CD4-positive, alpha-beta T cell treated with Interleukin-6 at 100 ng/mL for 8 hours (primary cell): ENCODE data around the gene RASA2.

ENCODE experiments used
- DNase-seq: peaks from one replicate; pipeline ENCODE4 v3.0.0-alpha.2; 2020; ENCODE audit warnings: mixed read lengths, low spot score

Gene RASA2

DNA sequence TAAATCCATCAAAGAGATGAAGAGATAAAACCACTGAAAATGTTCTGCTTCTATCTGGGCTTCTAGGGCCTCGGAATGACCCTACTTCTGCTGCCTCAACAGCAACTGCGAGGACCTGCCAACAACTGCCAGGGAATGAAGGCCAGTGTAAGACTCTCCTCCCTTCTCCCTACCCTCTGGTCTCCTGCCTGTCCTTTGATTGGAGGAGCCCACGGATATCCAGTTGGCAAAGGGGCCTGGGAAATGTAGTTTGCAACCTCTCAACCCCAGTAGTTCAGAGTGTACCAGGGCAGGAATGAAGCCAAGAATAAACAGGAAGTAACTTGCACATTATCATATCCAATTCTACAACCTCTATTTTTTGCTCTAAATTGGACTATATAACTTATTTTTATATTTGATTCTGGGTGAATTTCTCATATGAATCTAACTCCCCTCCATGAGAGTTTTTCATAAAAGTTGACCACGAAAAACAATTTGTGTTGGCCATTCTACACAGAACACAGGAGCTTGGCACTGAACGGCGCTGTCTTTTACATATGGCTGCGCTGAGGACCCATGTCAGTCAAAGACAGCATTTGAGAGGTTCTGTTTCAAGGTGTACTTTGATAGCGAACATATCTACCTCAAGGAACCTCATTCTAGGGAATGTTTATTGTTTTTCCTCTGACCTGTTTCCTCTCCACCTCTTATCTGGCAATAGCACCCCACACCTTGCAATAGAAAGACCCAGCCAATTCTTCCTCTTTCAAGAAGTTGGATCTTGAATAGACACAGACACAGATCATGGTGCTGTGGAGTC is 160.1 kb downstream of the RASA2 start:
- DNase-seq, result no peak

DNA sequence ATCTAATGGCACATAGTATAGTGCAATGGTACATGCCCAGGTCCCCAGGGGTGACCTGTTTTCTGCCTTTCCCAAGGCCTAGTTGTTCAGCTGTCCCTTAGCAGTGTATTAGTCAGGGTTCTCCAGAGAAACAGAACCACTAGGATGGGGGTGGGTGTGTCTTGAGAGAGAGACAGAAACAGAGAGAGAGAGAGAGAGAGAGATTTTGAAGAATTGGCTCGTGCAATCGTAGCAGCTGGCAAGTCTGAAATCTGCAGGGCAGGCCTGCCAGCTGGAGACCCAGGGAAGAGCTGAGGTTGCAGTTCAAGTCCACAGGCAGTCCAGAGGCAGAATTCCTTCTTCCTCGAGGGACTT is 160.7 kb downstream of the RASA2 start:
- DNase-seq, result no peak

DNA sequence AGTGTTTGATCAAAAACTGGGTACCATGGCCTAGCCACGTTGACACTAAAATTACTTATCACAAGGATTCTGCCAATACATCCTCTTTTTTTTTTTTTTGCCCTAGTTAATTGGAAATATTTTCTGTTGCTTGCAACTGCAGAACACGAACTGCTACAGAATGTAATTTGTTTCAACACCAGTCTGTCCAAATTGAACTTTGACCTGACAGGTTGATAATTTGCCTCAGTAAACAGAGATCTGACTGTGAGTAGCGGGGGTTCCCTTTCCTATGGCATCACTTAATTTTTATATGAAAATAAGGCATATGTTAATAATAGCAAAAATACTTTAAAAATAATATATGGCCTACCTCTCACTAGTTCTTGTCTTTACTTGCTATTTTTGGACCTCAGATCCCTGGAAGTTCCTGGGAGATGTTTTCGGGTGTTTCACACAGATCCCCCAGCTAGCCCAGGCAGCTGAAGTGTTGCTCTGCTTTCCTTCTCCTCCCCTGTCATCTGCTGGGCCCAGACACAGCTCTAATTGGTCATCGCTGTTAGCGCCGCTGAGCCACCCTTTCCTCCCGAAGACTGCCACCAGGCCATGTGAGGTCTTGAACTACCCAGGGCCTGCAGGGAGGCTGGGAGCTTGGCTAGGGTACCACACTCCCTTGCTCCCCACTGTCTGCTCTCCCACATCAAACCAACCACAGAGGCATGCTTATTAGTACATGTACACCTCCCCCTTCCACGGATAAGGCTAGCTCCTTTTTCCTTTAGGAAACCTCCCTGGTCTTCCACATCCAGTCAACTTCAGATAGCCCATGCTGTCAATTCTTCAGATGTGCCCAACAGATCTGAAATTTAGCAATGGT is 161.5 kb downstream of the RASA2 start:
- no peak for DNase-seq

DNA sequence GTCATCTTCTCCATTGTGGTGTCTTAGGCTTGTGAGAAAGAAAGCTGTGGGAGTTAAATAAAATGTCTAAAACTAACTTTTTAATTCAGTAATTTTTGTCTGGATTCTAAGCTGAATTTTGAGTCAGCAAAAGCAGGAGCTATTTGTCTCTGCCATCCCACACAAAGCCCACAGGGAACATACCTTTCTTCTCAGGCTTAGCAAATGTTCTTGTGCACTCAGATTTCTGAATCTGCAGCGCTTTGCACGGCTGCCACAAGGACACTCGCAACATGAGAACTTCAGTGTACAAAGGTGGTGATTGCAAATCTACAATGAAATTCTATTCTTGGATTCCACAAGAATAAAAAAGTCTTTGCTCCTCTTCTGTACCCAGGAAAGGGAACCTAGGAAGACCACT is 163.0 kb downstream of the RASA2 start:
- DNase-seq, result no peak

DNA sequence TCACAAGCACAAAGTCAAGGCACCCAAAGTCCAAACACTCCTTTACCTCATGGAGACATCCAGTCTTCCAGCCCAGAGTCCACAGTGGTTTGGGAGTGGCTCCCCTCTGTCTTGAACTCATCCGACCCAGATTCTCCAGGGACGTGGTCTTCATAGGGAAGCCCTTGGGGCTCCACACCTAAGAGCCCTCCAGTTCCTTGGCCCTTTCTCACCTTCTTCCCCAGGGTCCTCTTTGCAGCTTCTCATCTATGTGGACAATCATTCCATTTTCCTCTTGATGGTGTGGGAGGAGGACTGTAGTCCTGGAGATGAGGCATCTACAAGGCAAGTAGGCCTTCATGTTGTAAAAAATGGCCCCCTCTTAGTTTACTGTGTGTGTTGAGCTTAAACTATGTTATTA is 164.0 kb downstream of the RASA2 start:
- no peak for DNase-seq

DNA sequence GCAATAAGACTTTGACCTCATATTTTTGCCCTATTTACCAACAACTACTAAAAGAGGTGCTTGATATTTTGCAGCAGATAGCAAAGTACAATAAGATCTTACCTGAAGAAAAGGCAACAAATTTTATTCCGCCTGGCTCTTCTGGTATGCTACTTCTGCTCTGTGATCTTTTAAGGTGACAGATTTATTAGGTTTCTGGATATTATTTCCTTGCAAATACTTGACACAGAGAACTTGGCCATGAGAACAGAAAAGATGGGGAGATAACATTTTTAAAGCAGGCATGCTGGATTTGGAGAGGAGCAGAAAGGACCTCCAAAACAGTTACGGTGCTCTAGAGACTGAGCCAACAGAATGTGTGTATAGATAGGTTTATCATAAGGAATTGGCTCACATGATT is 164.6 kb downstream of the RASA2 start:
- no peak for DNase-seq

DNA sequence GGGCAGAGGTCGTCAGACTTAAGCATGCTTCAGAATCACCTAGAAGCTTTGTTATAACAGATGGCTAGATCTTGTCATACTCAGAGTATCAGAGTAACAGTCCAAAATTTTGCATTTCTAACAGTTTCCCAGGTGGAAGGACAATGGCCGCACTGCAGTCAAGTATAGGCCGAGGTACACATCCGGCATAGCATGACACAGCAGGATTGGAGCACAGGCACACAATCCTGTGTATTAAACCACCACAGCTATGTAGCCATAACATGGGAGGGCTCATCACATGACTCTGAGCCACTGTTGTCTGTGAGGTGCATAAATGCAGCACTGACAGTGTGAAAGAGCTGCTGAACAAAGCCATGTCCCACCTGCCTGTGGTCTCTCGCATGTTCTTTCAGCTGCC is 165.5 kb downstream of the RASA2 start:
- no peak for DNase-seq

DNA sequence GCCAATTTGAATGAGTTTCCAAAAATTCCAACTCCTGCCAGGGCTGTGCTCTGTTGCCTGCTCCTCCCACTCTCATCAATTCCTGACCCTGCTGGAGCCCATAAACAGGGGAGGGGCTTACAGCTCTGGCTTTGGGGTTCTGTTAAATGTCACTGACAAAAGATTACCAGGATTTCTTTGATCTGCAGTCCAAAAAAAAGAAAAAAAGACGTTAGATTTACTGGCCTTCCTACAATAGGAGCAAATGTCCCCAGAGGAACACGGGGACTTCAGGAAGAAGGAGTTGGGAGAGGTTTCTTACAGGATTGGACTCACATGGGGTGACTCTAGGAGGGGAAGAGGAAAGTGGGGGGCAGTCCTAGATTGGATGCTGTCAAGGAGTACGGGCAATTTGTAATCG is 167.0 kb downstream of the RASA2 start:
- no peak for DNase-seq

DNA sequence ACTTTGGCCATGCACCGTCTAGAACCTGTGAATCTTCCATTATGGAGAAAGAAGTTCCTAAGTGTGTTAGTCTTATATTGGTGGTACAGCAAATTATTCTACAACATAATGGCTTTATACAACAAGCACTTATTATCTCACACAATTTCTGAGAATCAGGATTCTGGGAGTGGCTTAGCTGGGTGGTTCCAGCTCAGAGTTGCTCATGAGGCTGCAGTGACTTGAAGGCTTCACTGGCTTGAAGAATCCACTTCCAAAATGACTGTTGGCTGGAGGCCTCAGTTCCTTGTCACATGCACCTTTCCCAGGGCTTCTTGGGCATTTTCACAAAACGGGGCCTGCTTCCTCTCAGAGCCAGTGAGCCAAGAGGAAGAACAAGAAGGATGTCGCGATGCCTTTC is 169.0 kb downstream of the RASA2 start:
- no peak for DNase-seq

DNA sequence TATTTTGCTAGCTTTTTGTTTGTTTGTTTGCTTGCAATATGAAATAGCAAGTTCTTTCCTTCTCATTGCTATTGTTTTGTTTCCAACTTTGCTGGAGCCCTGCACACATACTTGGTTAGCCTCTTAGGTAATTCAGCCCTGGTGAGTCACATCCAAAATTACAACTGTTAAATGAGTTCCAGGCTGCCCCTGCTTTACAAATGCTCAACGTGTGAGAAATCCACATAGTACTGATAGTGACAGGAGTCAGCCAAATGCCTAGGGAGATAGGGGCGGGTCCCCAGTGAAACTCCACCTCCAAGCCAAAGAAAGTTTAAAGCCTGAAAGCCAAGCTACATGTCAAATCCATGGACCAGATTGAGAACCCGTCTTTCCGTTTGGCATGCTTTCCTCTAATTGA is 169.9 kb downstream of the RASA2 start:
- DNase-seq, result no peak

DNA sequence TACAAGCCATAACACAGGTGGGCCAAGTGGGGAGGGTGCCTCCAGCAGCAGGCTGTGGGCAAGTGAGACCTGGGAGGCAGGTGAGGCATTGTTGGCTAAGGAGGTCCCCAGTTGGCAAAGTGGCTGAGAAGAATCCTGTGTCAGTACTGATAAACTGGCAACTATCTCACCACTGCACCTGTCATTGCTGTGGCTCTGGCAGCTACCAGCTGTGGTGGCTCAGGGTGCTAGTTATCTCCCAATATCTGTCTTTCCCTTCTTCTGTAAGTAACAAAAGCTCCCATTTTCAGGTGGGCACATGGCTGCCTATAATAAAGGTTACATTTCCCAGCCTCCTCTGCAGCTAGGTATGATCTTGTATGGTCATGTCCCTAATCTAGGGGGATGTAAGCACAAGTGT is 170.7 kb downstream of the RASA2 start:
- no peak for DNase-seq

DNA sequence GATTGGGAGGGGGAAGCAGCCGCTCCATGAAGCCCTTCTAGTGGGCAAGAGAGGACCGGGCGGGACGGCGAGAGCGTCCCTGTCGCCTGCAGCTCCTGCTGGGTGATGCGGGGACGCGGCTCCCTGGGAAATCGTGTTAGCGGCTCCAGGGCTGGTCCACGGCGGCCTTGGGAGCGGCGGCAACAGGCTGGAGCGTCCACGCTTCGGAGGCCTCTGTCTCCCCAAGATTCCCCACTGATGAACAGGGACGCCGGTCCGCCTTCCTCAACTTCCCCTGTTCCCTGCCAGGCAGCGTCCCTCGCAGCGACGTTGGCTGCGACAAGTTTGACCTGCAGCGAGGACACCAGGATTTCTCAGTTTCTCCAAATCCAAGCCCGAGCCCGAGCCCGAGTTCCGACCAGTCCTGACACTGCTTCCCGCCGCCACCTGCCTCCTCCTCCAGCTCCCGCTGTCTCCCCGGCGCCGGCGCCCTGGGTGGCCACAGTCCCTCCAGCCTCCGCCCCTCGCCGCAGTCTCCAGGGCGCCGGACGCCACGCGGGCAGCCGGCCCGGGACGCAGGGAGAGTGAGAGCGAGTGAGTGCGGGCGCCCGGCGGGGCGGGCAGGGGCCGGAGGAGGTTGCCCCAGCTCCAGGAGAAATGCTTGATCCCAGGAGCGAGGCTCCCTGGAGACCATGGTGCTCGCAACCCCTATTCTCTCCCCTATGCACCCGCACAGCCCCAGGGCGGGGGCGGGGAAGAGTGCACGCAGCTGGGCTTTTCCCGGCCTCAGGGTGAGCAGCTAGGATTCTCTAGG is 173.2 kb downstream of the RASA2 start:
- no peak for DNase-seq

DNA sequence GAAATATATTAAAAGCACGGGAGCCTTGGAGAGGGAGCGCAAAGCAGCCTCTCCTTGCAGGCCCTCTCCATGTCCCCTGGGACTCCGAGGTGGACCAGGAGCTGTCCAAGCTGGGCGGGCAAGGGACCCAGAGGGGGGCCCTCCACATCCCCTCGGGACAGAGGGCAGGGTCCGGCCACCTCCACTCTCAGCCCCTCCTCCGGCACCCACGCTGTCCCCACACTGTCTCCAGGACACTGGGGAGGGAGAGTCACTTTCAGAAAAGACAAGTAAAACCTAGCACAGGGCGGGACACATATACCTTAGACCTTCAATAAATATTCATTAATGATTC is 173.8 kb downstream of the RASA2 start:
- DNase-seq, result no peak

DNA sequence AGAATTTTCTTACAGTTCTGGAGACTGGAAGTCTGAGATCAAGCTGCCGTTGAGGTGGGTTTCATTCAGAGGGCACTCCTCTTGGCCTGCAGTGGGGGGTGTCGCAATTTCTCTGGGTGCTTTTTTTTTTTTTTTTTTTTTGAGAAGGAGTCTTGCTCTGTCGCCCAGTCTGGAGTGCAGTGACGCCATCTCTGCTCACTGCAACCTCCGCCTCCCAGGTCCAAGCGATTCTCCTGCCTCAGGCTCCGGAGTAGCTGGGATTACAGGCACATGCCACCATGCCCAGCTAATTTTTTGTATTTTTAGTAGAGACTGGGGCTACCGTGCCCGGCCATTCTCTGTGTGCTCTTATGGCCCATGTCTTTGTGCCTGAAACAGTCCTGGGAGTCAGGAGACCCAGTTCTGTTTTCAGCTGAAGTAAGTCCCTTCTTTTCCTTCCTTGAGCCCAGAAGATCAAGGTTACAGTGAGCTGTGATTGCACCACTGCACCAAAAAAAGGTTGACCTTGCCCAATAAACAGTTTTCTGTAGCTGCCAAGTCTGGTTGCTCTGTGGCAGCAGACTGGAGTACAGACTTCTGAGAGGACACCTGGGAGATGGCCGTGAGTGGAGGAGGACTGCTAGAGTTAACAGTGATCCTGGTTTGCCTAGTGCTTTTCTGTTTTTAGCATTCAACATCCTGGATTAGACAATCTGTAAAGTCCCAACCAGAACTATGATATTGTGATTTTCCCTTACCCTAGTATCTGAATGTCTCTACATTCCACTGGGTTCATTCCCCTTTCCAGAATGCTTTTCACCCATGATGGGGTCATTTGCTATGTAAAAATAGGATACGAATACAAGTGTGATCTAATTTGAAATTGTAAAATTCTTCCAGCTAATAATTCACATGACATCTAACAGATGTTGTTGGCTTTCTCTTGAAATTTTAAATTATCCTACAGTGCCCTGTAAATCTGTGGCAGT is 174.7 kb downstream of the RASA2 start:
- no peak for DNase-seq

DNA sequence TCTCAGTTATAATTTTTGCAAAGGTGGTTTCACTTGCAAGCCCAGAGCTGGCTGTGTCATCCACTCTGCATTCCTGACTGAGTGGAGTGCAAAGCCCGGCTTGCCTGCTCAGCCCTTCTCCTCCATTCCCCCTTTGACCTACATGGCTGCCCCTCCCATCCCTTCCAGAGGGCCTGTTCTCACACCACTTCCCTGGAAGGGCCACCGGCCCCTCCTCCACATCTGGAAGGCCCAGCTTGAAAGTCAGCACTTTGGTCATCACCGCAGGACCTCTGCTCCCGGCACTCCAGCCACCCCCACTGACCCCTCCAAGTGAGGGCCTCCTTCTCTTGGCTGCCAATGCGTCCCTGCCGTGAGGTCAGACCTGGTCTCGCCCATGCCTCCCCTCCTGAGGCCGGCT is 177.2 kb downstream of the RASA2 start:
- DNase-seq, result no peak
